ENCODE measurements around the gene TMEM181.
"Not testable (repeated sequence)": the region's sequence is repeated elsewhere in the genome, so short reads cannot be mapped to it uniquely, and the experiment has no call there.

The TMEM181 gene

GRCh38 chr6:158536891-158537798 is 22.7 kb upstream of the TMEM181 start:
- DNase-seq: no peak

GRCh38 chr6:158538741-158539140 is 21.1 kb upstream of the TMEM181 start:
- no peak for DNase-seq

- no peak for DNase-seq
These were observed 20.5 kb upstream of the TMEM181 start for GRCh38 chr6:158539413-158539812.

GRCh38 chr6:158539881-158540280 is 20.0 kb upstream of the TMEM181 start:
- DNase-seq: no peak

GRCh38 chr6:158543606-158544185 is 16.2 kb upstream of the TMEM181 start:
- DNase-seq: no peak

- DNase-seq: no peak
These were observed 15.5 kb upstream of the TMEM181 start for GRCh38 chr6:158544428-158544827.

GRCh38 chr6:158545043-158545966 is 14.6 kb upstream of the TMEM181 start:
- DNase-seq: no peak

GRCh38 chr6:158548418-158549161 is 11.3 kb upstream of the TMEM181 start:
- no peak for DNase-seq

- DNase-seq: no peak
These were observed 7.7 kb upstream of the TMEM181 start for GRCh38 chr6:158552055-158552795.

GRCh38 chr6:158552796-158553138 is 7.1 kb upstream of the TMEM181 start:
- no peak for DNase-seq

- DNase-seq: no peak
These were observed 5.1 kb upstream of the TMEM181 start for GRCh38 chr6:158554611-158555361.

GRCh38 chr6:158556113-158556512 is 3.8 kb upstream of the TMEM181 start:
- DNase-seq: no peak

- not testable (repeated sequence) for DNase-seq
These were observed 2.8 kb upstream of the TMEM181 start for GRCh38 chr6:158557110-158557509.

- no peak for DNase-seq
These were observed 2.0 kb upstream of the TMEM181 start for GRCh38 chr6:158557927-158558326.

GRCh38 chr6:158558415-158559306 is 1.2 kb upstream of the TMEM181 start:
- no peak for DNase-seq

- peak in 1 of 14 donors; percentile 40 for DNase-seq
These were observed 475 bp upstream of the TMEM181 start for GRCh38 chr6:158559338-158559894.

GRCh38 chr6:158560836-158561320 is 987 bp downstream of the TMEM181 start:
- DNase-seq: peak in 1 of 14 donors; percentile 31

GRCh38 chr6:158561321-158561884 is 1.5 kb downstream of the TMEM181 start:
- no peak for DNase-seq

GRCh38 chr6:158561938-158562337 is 2.0 kb downstream of the TMEM181 start:
- DNase-seq: no peak

Measured in C1 segment of cervical spinal cord (tissue), 14 donors.